B cell (primary cell): Measurements from ENCODE around the gene BCL2L11.

ENCODE experiments used
- EZH2 ChIP-seq: IDR thresholded peaks from 2 replicates; pipeline ENCODE4 v1.6.1; 2012; ENCODE audit warnings: borderline replicate concordance, low read depth, mild to moderate bottlenecking, moderate library complexity, low read length; ENCODE audit not compliant: insufficient read depth, poor library complexity, severe bottlenecking
- TF ChIP-seq, protein P1 (sequence below): fragments of 200-600 bp; IDR thresholded peaks from one replicate; pipeline ENCODE4 v1.8.0; 2022; ENCODE audit warnings: antibody characterized with exemption, mild to moderate bottlenecking

DNA sequence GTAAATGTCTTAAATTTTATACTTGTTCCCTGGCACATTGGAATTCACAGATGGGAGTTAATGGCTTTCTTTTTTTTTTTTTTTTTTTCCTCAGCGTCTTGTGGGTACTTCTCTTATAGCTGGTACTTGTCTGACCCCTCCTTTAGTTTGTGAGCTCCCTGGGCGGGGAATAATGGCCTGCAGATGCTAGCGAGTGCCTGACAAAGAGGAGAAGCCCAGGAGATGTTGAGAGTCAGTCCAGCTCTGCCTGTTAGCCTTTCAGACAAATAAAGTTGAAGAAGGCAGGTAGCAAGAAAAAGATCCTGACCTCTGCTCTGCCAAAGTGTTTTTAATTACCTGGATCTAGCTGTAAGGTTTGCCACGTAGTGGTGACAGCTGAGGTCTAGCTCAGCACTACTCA lies 6.6 kb downstream of the BCL2L11 start:
- TF ChIP-seq, protein P1, sequence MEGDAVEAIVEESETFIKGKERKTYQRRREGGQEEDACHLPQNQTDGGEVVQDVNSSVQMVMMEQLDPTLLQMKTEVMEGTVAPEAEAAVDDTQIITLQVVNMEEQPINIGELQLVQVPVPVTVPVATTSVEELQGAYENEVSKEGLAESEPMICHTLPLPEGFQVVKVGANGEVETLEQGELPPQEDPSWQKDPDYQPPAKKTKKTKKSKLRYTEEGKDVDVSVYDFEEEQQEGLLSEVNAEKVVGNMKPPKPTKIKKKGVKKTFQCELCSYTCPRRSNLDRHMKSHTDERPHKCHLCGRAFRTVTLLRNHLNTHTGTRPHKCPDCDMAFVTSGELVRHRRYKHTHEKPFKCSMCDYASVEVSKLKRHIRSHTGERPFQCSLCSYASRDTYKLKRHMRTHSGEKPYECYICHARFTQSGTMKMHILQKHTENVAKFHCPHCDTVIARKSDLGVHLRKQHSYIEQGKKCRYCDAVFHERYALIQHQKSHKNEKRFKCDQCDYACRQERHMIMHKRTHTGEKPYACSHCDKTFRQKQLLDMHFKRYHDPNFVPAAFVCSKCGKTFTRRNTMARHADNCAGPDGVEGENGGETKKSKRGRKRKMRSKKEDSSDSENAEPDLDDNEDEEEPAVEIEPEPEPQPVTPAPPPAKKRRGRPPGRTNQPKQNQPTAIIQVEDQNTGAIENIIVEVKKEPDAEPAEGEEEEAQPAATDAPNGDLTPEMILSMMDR = no peak
- no peak for TF ChIP-seq EZH2
